H1 (cell line): ENCODE measurements around the gene HLA-C. TPM values are rescaled to one million over a fixed set of nuclear protein-coding genes. Genes with fewer than 3 reads are reported as not detected.

Experiments
- CTCF ChIA-PET: fragments of 300-600 bp; sonication (Branson Sonifier 250); formaldehyde crosslinking; loops from one replicate; lab custom pipeline; 2021; ENCODE audit not compliant: partially characterized antibody; lab: Charles Lee
- POLR2A ChIA-PET: fragments of 300-600 bp; sonication (Branson Sonifier 250); formaldehyde crosslinking; loops from one replicate; lab custom pipeline; 2021; ENCODE audit warnings: inconsistent platforms; ENCODE audit not compliant: partially characterized antibody; lab: Charles Lee
- DNase-seq, 2 experiments: peaks; one replicate each; pipeline versions ENCODE4 v3.0.0 to v3.0.0-alpha.2; 2010 to 2022; ENCODE audit warnings: low spot score in 2 of 2, low read depth in 1 of 2, mixed read lengths in 1 of 2
- FAIRE-seq: peaks from 2 replicates; lab custom pipeline; 2011; peaks lifted over from hg19 to GRCh38; lab: Jason Lieb, UNC
- H2AFZ ChIP-seq: 2 replicates; pipeline ENCODE4 v1.8.1; 2012; ENCODE audit warnings: low read length, inconsistent platforms
- H2AK5ac ChIP-seq: 2 replicates; pipeline ENCODE4 v1.6.1; 2013; ENCODE audit warnings: low read depth, low read length
- H2BK120ac ChIP-seq: replicated peaks from 2 replicates; pipeline ENCODE3; 2013; ENCODE audit warnings: low read depth, low read length, inconsistent platforms
- H2BK12ac ChIP-seq: 2 replicates; pipeline ENCODE4 v1.6.1; 2013; ENCODE audit warnings: low read depth, low read length
- H2BK15ac ChIP-seq: 2 replicates; pipeline ENCODE4 v1.6.1; 2013; ENCODE audit warnings: low read length
- H2BK20ac ChIP-seq: 2 replicates; pipeline ENCODE4 v1.6.1; 2013; ENCODE audit warnings: low read length
- H2BK5ac ChIP-seq: 2 replicates; pipeline ENCODE4 v1.6.1; 2013; ENCODE audit warnings: low read depth, low read length
- H3K14ac ChIP-seq: 2 replicates; pipeline ENCODE4 v1.6.1; 2013; ENCODE audit warnings: inconsistent platforms; ENCODE audit not compliant: insufficient read length
- H3K18ac ChIP-seq: 2 replicates; pipeline ENCODE4 v1.6.1; 2013; ENCODE audit warnings: low read length; ENCODE audit errors: extremely low read depth
- H3K23ac ChIP-seq: 2 replicates; pipeline ENCODE4 v1.6.1; 2013; ENCODE audit warnings: inconsistent platforms; ENCODE audit not compliant: insufficient read length
- H3K23me2 ChIP-seq: 2 replicates; pipeline ENCODE4 v1.6.1; 2013; ENCODE audit warnings: low read depth, low read length
- H3K27ac ChIP-seq: 2 replicates; pipeline ENCODE4 v1.6.1; 2011; ENCODE audit warnings: low read depth, low read length, inconsistent platforms
- H3K27me3 ChIP-seq, 4 experiments: replicated peaks in 1 of 4; 1 replicate in 1 of 4; 2 replicates in 3 of 4; pipeline versions ENCODE4 v1.6.1 to v1.8.1; 2011 to 2013; ENCODE audit warnings: low read length in 3 of 4, mild to moderate bottlenecking in 3 of 4, inconsistent platforms in 2 of 4, mixed read lengths in 2 of 4, moderate library complexity in 1 of 4; ENCODE audit not compliant: control insufficient read depth in 3 of 4, insufficient read depth in 3 of 4; ENCODE audit errors: extremely low read depth in 1 of 4
- H3K36me3 ChIP-seq, 4 experiments: 2 replicates each; pipeline versions ENCODE4 v1.6.1 to v1.8.1; 2011 to 2013; ENCODE audit warnings: mild to moderate bottlenecking in 4 of 4, low read length in 3 of 4, moderate library complexity in 2 of 4, control low read depth in 1 of 4, inconsistent platforms in 1 of 4; ENCODE audit not compliant: insufficient read depth in 4 of 4, control insufficient read depth in 2 of 4
- H3K4ac ChIP-seq: replicated peaks from 2 replicates; pipeline ENCODE3; 2013; ENCODE audit warnings: low read length, low read depth, mixed read lengths, inconsistent platforms; ENCODE audit not compliant: insufficient read length
- H3K4me1 ChIP-seq, 4 experiments: replicated peaks in 1 of 4; 1 replicate in 1 of 4; 2 replicates in 3 of 4; pipeline versions ENCODE4 v1.6.1 to v1.8.1; 2011 to 2013; ENCODE audit warnings: low read length in 3 of 4, inconsistent platforms in 2 of 4, mixed read lengths in 1 of 4; ENCODE audit not compliant: insufficient read depth in 4 of 4, control insufficient read depth in 3 of 4
- H3K4me2 ChIP-seq, 2 experiments: 2 replicates each; pipeline versions ENCODE4 v1.6.1 to v1.8.1; 2011 to 2013; ENCODE audit warnings: low read depth in 2 of 2, low read length in 2 of 2, control low read depth in 1 of 2, inconsistent platforms in 1 of 2, mild to moderate bottlenecking in 1 of 2; ENCODE audit not compliant: insufficient read depth in 1 of 2
- H3K4me3 ChIP-seq, 4 experiments: fragments of 200-600, 300-600 bp in 1 of 4; sonication (generic), shearing (Covaris generic), sonication (Bioruptor Twin) in 1 of 4; 2 replicates each; pipeline versions ENCODE4 v1.5.1 to v1.8.1; 2011 to 2016; ENCODE audit warnings: low read length in 4 of 4, low read depth in 3 of 4, control low read depth in 2 of 4, inconsistent platforms in 2 of 4, mild to moderate bottlenecking in 2 of 4, mixed read lengths in 1 of 4, moderate library complexity in 1 of 4; ENCODE audit not compliant: insufficient read depth in 2 of 4; ENCODE audit errors: extremely low read depth in 1 of 4
- H3K56ac ChIP-seq: replicated peaks from 2 replicates; pipeline ENCODE3; 2013; ENCODE audit warnings: low read depth, mild to moderate bottlenecking, mixed read lengths, low read length, inconsistent platforms; ENCODE audit not compliant: insufficient read length
- H3K79me1 ChIP-seq: 2 replicates; pipeline ENCODE4 v1.6.1; 2013; ENCODE audit warnings: low read depth, low read length, control low read depth
- H3K79me2 ChIP-seq, 2 experiments: 2 replicates each; pipeline versions ENCODE4 v1.6.1 to v1.8.1; 2012 to 2013; ENCODE audit warnings: low read length in 2 of 2, mild to moderate bottlenecking in 2 of 2, inconsistent platforms in 1 of 2; ENCODE audit not compliant: insufficient read depth in 2 of 2, control insufficient read depth in 1 of 2
- H3K9ac ChIP-seq, 4 experiments: replicated peaks in 1 of 4; 1 replicate in 1 of 4; 2 replicates in 3 of 4; pipeline versions ENCODE4 v1.6.1 to v1.8.1; 2011 to 2013; ENCODE audit warnings: low read depth in 3 of 4, low read length in 3 of 4, control low read depth in 2 of 4, mild to moderate bottlenecking in 2 of 4, moderate library complexity in 2 of 4, inconsistent platforms in 1 of 4; ENCODE audit errors: extremely low read depth in 1 of 4
- H3K9me3 ChIP-seq, 2 experiments: 2 replicates each; pipeline versions ENCODE4 v1.6.1 to v1.8.1; 2012 to 2013; ENCODE audit warnings: mild to moderate bottlenecking in 2 of 2, moderate library complexity in 2 of 2, control low read depth in 1 of 2, inconsistent platforms in 1 of 2, low read depth in 1 of 2, low read length in 1 of 2, mixed read lengths in 1 of 2; ENCODE audit not compliant: insufficient read depth in 2 of 2
- H4K20me1 ChIP-seq, 2 experiments: replicated peaks in 1 of 2; 2 replicates each; pipeline versions ENCODE3 to v1.8.1; 2011 to 2013; ENCODE audit warnings: inconsistent platforms in 2 of 2, low read length in 2 of 2, mild to moderate bottlenecking in 1 of 2; ENCODE audit not compliant: insufficient read depth in 2 of 2, control insufficient read depth in 1 of 2
- H4K5ac ChIP-seq: 2 replicates; pipeline ENCODE4 v1.6.1; 2013; ENCODE audit warnings: low read length, low read depth, mixed read lengths, inconsistent platforms; ENCODE audit not compliant: insufficient read length
- H4K8ac ChIP-seq: 2 replicates; pipeline ENCODE4 v1.8.0; 2013; ENCODE audit warnings: mild to moderate bottlenecking, moderate library complexity, low read length, inconsistent platforms; ENCODE audit not compliant: insufficient read depth; ENCODE audit errors: extremely low read depth
- H4K91ac ChIP-seq: replicated peaks from 2 replicates; pipeline ENCODE3; 2013; ENCODE audit warnings: low read length, mixed read lengths, inconsistent platforms; ENCODE audit not compliant: insufficient read length
- CTCF ChIP-seq, 3 experiments: IDR thresholded peaks; 1 replicate in 2 of 3; 2 replicates in 1 of 3; pipeline versions ENCODE4 v1.5.1 to v1.6.1; 2011; ENCODE audit warnings: low read length in 3 of 3, mild to moderate bottlenecking in 3 of 3, inconsistent platforms in 2 of 3, low read depth in 1 of 3, moderate library complexity in 1 of 3; ENCODE audit not compliant: insufficient read depth in 1 of 3; ENCODE audit errors: control extremely low read depth in 1 of 3
- EP300 ChIP-seq, 2 experiments: IDR thresholded peaks; 1 replicate in 1 of 2; 2 replicates in 1 of 2; pipeline ENCODE4 v1.6.1; 2011 to 2012; ENCODE audit warnings: low read depth in 2 of 2, low read length in 2 of 2, mild to moderate bottlenecking in 2 of 2, borderline replicate concordance in 1 of 2, inconsistent platforms in 1 of 2, moderate library complexity in 1 of 2
- GTF2F1 ChIP-seq: IDR thresholded peaks from 2 replicates; pipeline ENCODE4 v1.6.1; 2012; ENCODE audit warnings: low read depth, low read length, improper control_type of control experiment, borderline replicate concordance
- HDAC2 ChIP-seq, 2 experiments: fragments of 300-600 bp in 1 of 2; sonication (generic) in 1 of 2; IDR thresholded peaks; 2 replicates each; pipeline ENCODE4 v1.6.1; 2011 to 2012; ENCODE audit warnings: low read depth in 2 of 2, low read length in 2 of 2, mild to moderate bottlenecking in 2 of 2, moderate library complexity in 2 of 2, borderline replicate concordance in 1 of 2, inconsistent platforms in 1 of 2
- MAFK ChIP-seq: IDR thresholded peaks from 2 replicates; pipeline ENCODE4 v1.6.1; 2012; ENCODE audit warnings: low read depth, mild to moderate bottlenecking, improper control_type of control experiment, low read length
- MAX ChIP-seq: IDR thresholded peaks from 2 replicates; pipeline ENCODE4 v1.6.1; 2012; ENCODE audit warnings: inconsistent platforms
- RFX5 ChIP-seq: IDR thresholded peaks from 2 replicates; pipeline ENCODE4 v1.6.1; 2011; ENCODE audit warnings: low read depth, low read length, improper control_type of control experiment, borderline replicate concordance
- TAF7 ChIP-seq: optimal IDR thresholded peaks from 2 replicates; pipeline ENCODE3; 2011; ENCODE audit warnings: low read depth, mild to moderate bottlenecking, inconsistent platforms, low read length, moderate library complexity, borderline replicate concordance
- TCF12 ChIP-seq: IDR thresholded peaks from 2 replicates; pipeline ENCODE4 v1.6.1; 2011; ENCODE audit warnings: low read depth, mild to moderate bottlenecking, low read length
- WGBS, 2 experiments: shearing (Covaris generic) in 1 of 2; methylation state at CpG; one replicate each; pipeline versions ENCODE4 v1.1.6 to v1.1.7; 2013 to 2015; ENCODE audit warnings: low lambda C conversion rate in 2 of 2, mixed read lengths in 2 of 2, inconsistent platforms in 1 of 2, low coverage in 1 of 2, missing lambda C conversion rate in 1 of 2; ENCODE audit not compliant: insufficient replicate concordance in 2 of 2, insufficient coverage in 1 of 2, insufficient read length in 1 of 2; ENCODE audit errors: extremely low coverage in 1 of 2, missing lambda C conversion rate in 1 of 2; 5-methylcytosine and 5-hydroxymethylcytosine counted together
- polyA plus RNA-seq, 7 experiments: library from polyadenylated mRNA; depleted of rRNA in 3 of 7; stranded (reverse) in 5 of 7; unstranded in 2 of 7; fragments of >200 nt in 5 of 7; fragments of 200-250 nt in 2 of 7; gene quantifications; 1 replicate in 5 of 7; 2 replicates in 1 of 7; 4 replicates in 1 of 7; pipeline versions ENCODE4 v1.2.1 to v1.2.3, GENCODE V29; 2011 to 2013; ENCODE audit warnings: missing spikeins in 2 of 7, mixed read lengths in 2 of 7
- total RNA-seq: library from RNA; stranded (reverse); fragmentation: NEBNext Ultra II Directional; extraction: Animal tissue kit (Norgen Biotek cat#: 25700); gene quantifications from 2 replicates; pipeline ENCODE4 v1.2.1, GENCODE V29; 2021

Gene HLA-C
- total and polyA plus RNA-seq, 2 of the 8 experiments (the other 6 are each of a cell fraction or from before 2014, with no cell fraction given), result 245 to 360 TPM

DNA sequence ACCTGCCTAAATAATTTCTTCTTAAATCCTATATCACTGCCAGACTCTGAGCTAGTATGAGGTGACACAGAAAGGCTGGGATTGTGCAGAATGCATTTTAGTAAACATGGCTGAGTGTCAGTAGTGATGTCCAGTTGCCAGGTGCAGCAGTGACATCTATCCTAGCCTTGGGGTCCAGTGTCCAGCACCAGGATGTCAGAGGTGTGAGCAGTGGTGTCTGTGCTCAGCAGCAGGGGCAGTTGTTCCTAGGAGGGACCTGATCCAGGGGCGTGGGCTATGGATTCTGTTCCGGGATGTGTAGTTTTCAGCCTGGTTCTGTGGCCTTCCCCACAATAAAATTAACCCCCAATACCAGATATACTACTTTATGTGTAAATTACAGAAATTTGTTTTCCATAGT is 6.0 kb downstream of the HLA-C start:
- Histone ChIP-seq H2AFZ (no peak overlapping the region), H3K4me1 (peaks cover 0 to 3% (median 1%) of the 10 kb centered on the region in 4 experiments; a peak in 1 of 7 replicates), H4K20me1 (peaks cover 1 to 3% of the 10 kb centered on the region in 2 experiments), H3K18ac (no peak overlapping the region), H2BK15ac (no peak overlapping the region), H3K56ac (no peak overlapping the region), H4K5ac (no peak overlapping the region), H3K27ac (no peak overlapping the region), H3K23ac (no peak overlapping the region), H3K79me2 (no peaks in the 10 kb centered on the region; a peak in 1 of 4 replicates), H3K23me2 (no peaks in the 10 kb centered on the region), H2AK5ac (no peak overlapping the region), H3K9ac (no peak overlapping the region), H3K4ac (no peak overlapping the region), H3K36me3 (peaks cover 4 to 19% (median 14%) of the 10 kb centered on the region in 4 experiments; a peak in 6 of 8 replicates), H3K9me3 (no peaks in the 10 kb centered on the region), H2BK20ac (no peak overlapping the region), H2BK5ac (no peak overlapping the region), H3K27me3 (no peaks in the 10 kb centered on the region), H2BK120ac (no peak overlapping the region), H4K8ac (no peak overlapping the region), H3K14ac (no peak overlapping the region), H3K4me3 (no peak overlapping the region), H3K4me2 (no peak overlapping the region), H4K91ac (no peak overlapping the region), H3K79me1 (no peaks in the 10 kb centered on the region), H2BK12ac (no peak overlapping the region)
- FAIRE-seq (no peak), DNase-seq (no peak)
- 45% methylated on average over 2 of the region's 2 CpGs; no CpG with 5 or more reads in 1 of the 2 experiments for WGBS, 2 experiments
- ChIA-PET POLR2A (no interaction called here), CTCF (no interaction called here)
- TF ChIP-seq TCF12, result no peak
- TF ChIP-seq RFX5, result no peak
- no peak for TF ChIP-seq GTF2F1
- no peak for TF ChIP-seq MAFK
- no peak for TF ChIP-seq MAX
- no peak for TF ChIP-seq CTCF (IDR thresholded peaks at IDR 0.05; ENCODE audit: control extremely low read depth in 1 of 3, insufficient read depth in 1 of 3, low read depth in 1 of 3, low read length in 3 of 3)
- no peak for TF ChIP-seq EP300 (IDR thresholded peaks at IDR 0.05; ENCODE audit: borderline replicate concordance in 1 of 2, low read depth in 2 of 2, low read length in 2 of 2)
- no peak for TF ChIP-seq TAF7
- TF ChIP-seq HDAC2 (IDR thresholded peaks at IDR 0.05; ENCODE audit: borderline replicate concordance in 1 of 2, low read depth in 2 of 2, low read length in 2 of 2), result no peak
